HCT116 (cell line): ENCODE measurements around the gene RGMB. TPM values are rescaled to one million over a fixed set of nuclear protein-coding genes. Genes with fewer than 3 reads are reported as not detected.
"Not testable (repeated sequence)": the region's sequence is repeated elsewhere in the genome, so short reads cannot be mapped to it uniquely, and the experiment has no call there.

Source experiments
- ATAC-seq: fragments of 200-7000 bp; cut with Tn5 transposase; 2 replicates; pipeline ENCODE4 v1.9.1; 2020; ENCODE audit warnings: mild to moderate bottlenecking, moderate library complexity
- BruUV-seq: library from RNA; stranded (reverse); fragments of 400-500 nt; replicated peaks from 2 replicates; lab custom pipeline; 2021; lab: Mats Ljungman, UMichigan
- CTCF ChIA-PET: fragments of 300-600 bp; sonication (Branson Sonifier 250); formaldehyde crosslinking; loops from one replicate; lab custom pipeline; 2021; ENCODE audit warnings: antibody characterized with exemption; lab: Charles Lee
- POLR2A ChIA-PET: fragments of 300-600, 350-600 bp; sonication (Branson Sonifier 250); formaldehyde crosslinking; loops from one replicate; lab custom pipeline; 2021; ENCODE audit warnings: antibody characterized with exemption; lab: Charles Lee
- RAD21 ChIA-PET, 2 experiments: fragments of 300-600 bp; sonication (Branson Sonifier 250); formaldehyde crosslinking; loops; one replicate each; lab custom pipeline; 2023; ENCODE audit warnings: low total read pairs in 2 of 2; ENCODE audit not compliant: uncharacterized antibody in 2 of 2, unreplicated experiment in 2 of 2, low non-redundant PET in 1 of 2; lab: Charles Lee
- DNase-seq: peaks from one replicate; pipeline ENCODE4 v3.0.0-alpha.2; 2010; ENCODE audit warnings: low read depth, low spot score
- H2AFZ ChIP-seq: fragments of 200-600 bp; shearing (Covaris generic), sonication (generic); 2 replicates; pipeline ENCODE4 v1.6.1; 2017; ENCODE audit warnings: low read depth, mixed run types, mixed read lengths, antibody characterized with exemption, low read length; ENCODE audit not compliant: poor library complexity, severe bottlenecking
- H3K27ac ChIP-seq: 2 replicates; pipeline ENCODE4 v1.5.1; 2012; ENCODE audit warnings: low read depth, low read length
- H3K27me3 ChIP-seq: fragments of 200-600 bp; sonication (generic); 2 replicates; pipeline ENCODE4 v1.6.1; 2016; ENCODE audit warnings: mixed run types, low read length, mixed read lengths; ENCODE audit not compliant: insufficient read depth
- H3K36me3 ChIP-seq, 2 experiments: fragments of 200-500 bp in 1 of 2; fragments of 200-600 bp in 1 of 2; sonication (Bioruptor generic) in 1 of 2; sonication (generic) in 1 of 2; 2 replicates each; pipeline versions ENCODE4 v1.5.1 to v1.6.1; 2014 to 2016; ENCODE audit warnings: low read length in 2 of 2, inconsistent platforms in 1 of 2, mixed read lengths in 1 of 2, mixed run types in 1 of 2; ENCODE audit not compliant: insufficient read depth in 2 of 2, control insufficient read depth in 1 of 2
- H3K4me1 ChIP-seq, 2 experiments: fragments of 200-600 bp in 1 of 2; sonication (generic) in 1 of 2; 2 replicates each; pipeline versions ENCODE4 v1.5.1 to v1.6.1; 2012 to 2017; ENCODE audit warnings: low read length in 2 of 2, inconsistent platforms in 1 of 2, mild to moderate bottlenecking in 1 of 2, mixed read lengths in 1 of 2, mixed run types in 1 of 2, moderate library complexity in 1 of 2; ENCODE audit not compliant: insufficient read depth in 2 of 2, control insufficient read depth in 1 of 2
- H3K4me2 ChIP-seq: fragments of 200-600 bp; sonication (generic); 2 replicates; pipeline ENCODE4 v1.6.1; 2017; ENCODE audit warnings: mixed run types, low read length, mixed read lengths
- H3K4me3 ChIP-seq, 2 experiments: fragments of 200-600 bp in 1 of 2; sonication (generic) in 1 of 2; replicated peaks in 1 of 2; 2 replicates each; pipeline ENCODE4 v1.5.1; 2011 to 2016; ENCODE audit warnings: low read length in 2 of 2, control low read depth in 1 of 2, low read depth in 1 of 2, mild to moderate bottlenecking in 1 of 2, mixed read lengths in 1 of 2, mixed run types in 1 of 2
- H3K79me2 ChIP-seq: fragments of 200-600 bp; sonication (generic); 2 replicates; pipeline ENCODE4 v1.6.1; 2017; ENCODE audit warnings: mild to moderate bottlenecking, mixed run types, low read length, moderate library complexity, mixed read lengths; ENCODE audit not compliant: insufficient read depth
- H3K9ac ChIP-seq: fragments of 200-600 bp; sonication (generic); 2 replicates; pipeline ENCODE4 v1.6.1; 2016; ENCODE audit warnings: low read length, mixed read lengths
- H3K9me2 ChIP-seq: fragments of 200-600 bp; sonication (generic), shearing (Covaris generic); 2 replicates; pipeline ENCODE4 v1.6.1; 2017; ENCODE audit warnings: mixed run types, mild to moderate bottlenecking, moderate library complexity; ENCODE audit not compliant: insufficient read depth
- H3K9me3 ChIP-seq, 2 experiments: fragments of 200-500 bp in 1 of 2; fragments of 200-600 bp in 1 of 2; sonication (Bioruptor generic) in 1 of 2; sonication (generic) in 1 of 2; 2 replicates each; pipeline ENCODE4 v1.6.1; 2014 to 2017; ENCODE audit warnings: low read length in 2 of 2, mixed read lengths in 2 of 2, inconsistent platforms in 1 of 2, low read depth in 1 of 2, mild to moderate bottlenecking in 1 of 2, mixed run types in 1 of 2, moderate library complexity in 1 of 2; ENCODE audit not compliant: control insufficient read depth in 1 of 2, insufficient read depth in 1 of 2
- H4K20me1 ChIP-seq: fragments of 200-600 bp; sonication (generic), shearing (Covaris generic); 2 replicates; pipeline ENCODE4 v1.6.1; 2017; ENCODE audit warnings: mixed run types, mild to moderate bottlenecking, moderate library complexity; ENCODE audit not compliant: insufficient read depth
- CBX3 ChIP-seq: IDR thresholded peaks from 2 replicates; pipeline ENCODE4 v1.6.1; 2012; ENCODE audit warnings: low read depth
- ELF1 ChIP-seq: IDR thresholded peaks from 2 replicates; pipeline ENCODE4 v1.6.1; 2012; ENCODE audit warnings: low read depth, borderline replicate concordance
- EZH2 ChIP-seq: fragments of 200-600 bp; sonication (generic); IDR thresholded peaks from 2 replicates; pipeline ENCODE4 v1.6.1; 2017; ENCODE audit warnings: antibody characterized with exemption, mixed run types
- RAD21 ChIP-seq: IDR thresholded peaks from 2 replicates; pipeline ENCODE4 v1.6.1; 2012; ENCODE audit warnings: low read depth, mild to moderate bottlenecking
- SP1 ChIP-seq: IDR thresholded peaks from 2 replicates; pipeline ENCODE4 v1.6.1; 2012; ENCODE audit warnings: low read depth
- TCF7L2 ChIP-seq: IDR thresholded peaks from 2 replicates; pipeline ENCODE4 v1.7.0; 2011; ENCODE audit warnings: borderline replicate concordance, inconsistent platforms; ENCODE audit not compliant: insufficient read depth, insufficient read length; ENCODE audit errors: extremely low read depth
- intact Hi-C: fragments of 100-400 bp; cut with micrococcal nuclease; formaldehyde crosslinking; loops from 2 replicates; pipeline ENCODE4 v1.10.0; 2022
- total RNA-seq: library from RNA; stranded (reverse); gene quantifications from one replicate; pipeline ENCODE4 v1.2.1, GENCODE V29; 2021; ENCODE audit not compliant: unreplicated experiment
- TF ChIP-seq, protein P1 (sequence below): IDR thresholded peaks from 2 replicates; pipeline ENCODE4 v1.6.1; 2012; ENCODE audit warnings: low read depth
- TF ChIP-seq, protein P2 (sequence below), 3 experiments: fragments of 200-600 bp in 1 of 3; sonication (generic) in 1 of 3; IDR thresholded peaks in 2 of 3; conservative IDR thresholded peaks in 1 of 3; 2 replicates each; pipeline ENCODE4 v1.5.1; 2012 to 2017; ENCODE audit warnings: low read depth in 2 of 3, low read length in 2 of 3, antibody characterized with exemption in 1 of 3, borderline replicate concordance in 1 of 3, control low read depth in 1 of 3, mild to moderate bottlenecking in 1 of 3, mixed read lengths in 1 of 3, mixed run types in 1 of 3, moderate library complexity in 1 of 3; ENCODE audit not compliant: insufficient read depth in 1 of 3

The RGMB gene
- total RNA-seq, 1 experiment from 2014 or later, result 18.3 TPM

DNA sequence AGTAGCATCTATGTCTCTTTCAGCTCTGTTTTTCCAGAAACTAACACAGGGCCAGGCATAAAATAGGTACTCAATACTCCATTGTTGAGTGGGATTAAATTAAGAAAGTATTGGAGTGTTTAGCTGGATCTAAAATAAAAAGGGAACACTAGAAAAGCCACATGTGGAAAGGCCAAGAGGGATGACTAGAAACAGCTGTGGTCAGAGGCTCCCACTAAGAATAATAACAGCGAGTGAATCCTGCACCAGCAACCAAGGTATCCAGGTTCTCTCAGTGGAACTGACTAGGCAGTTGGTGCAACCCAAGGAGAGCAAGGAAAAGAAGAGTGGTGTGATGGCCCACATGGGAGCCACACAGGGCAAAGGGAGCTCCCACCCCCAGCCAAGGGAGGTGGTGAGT, 31.5 kb upstream of the RGMB start (continued):
- no peak for TF ChIP-seq EZH2
- TF ChIP-seq CBX3, result no peak
- TF ChIP-seq ELF1, result no peak
- TF ChIP-seq, protein P1, sequence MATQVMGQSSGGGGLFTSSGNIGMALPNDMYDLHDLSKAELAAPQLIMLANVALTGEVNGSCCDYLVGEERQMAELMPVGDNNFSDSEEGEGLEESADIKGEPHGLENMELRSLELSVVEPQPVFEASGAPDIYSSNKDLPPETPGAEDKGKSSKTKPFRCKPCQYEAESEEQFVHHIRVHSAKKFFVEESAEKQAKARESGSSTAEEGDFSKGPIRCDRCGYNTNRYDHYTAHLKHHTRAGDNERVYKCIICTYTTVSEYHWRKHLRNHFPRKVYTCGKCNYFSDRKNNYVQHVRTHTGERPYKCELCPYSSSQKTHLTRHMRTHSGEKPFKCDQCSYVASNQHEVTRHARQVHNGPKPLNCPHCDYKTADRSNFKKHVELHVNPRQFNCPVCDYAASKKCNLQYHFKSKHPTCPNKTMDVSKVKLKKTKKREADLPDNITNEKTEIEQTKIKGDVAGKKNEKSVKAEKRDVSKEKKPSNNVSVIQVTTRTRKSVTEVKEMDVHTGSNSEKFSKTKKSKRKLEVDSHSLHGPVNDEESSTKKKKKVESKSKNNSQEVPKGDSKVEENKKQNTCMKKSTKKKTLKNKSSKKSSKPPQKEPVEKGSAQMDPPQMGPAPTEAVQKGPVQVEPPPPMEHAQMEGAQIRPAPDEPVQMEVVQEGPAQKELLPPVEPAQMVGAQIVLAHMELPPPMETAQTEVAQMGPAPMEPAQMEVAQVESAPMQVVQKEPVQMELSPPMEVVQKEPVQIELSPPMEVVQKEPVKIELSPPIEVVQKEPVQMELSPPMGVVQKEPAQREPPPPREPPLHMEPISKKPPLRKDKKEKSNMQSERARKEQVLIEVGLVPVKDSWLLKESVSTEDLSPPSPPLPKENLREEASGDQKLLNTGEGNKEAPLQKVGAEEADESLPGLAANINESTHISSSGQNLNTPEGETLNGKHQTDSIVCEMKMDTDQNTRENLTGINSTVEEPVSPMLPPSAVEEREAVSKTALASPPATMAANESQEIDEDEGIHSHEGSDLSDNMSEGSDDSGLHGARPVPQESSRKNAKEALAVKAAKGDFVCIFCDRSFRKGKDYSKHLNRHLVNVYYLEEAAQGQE, result no peak
- TF ChIP-seq RAD21, result no peak
- TF ChIP-seq, all 23 proteins: peak for 0

DNA sequence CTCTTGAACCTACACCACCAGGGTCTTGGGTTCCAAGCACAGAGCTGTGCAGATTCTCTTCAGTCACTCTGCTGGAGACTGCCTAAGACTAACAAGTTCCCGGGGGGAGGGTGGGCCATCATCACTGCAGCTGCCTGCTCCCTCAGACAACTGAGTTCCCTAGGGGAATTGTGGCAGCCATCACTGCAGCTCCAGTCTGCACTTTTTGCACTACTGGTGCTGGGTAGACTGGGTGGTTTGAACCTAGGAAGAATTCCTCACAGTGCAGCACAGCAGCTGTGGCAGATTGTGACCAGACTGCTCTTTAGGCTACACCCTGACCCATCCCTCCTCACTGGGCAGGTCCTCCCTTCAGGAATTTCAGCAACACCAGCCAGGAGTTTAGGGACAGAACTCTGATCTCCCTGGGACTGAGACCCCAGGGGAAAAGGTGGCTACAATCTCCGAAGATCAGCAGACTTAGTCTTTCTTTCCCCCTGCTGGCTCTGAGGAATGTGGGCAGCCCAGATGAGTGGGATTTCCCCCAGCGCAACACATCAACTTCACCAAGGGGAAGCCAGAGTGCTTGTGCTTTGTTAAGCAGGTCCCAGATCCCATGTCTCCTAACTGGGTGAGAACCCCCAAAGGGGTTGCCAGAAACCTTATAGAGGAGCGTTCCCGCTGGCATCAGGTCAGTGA, 30.9 kb upstream of the RGMB start:
- ATAC-seq, result no peak
- CTCF ChIA-PET, result no interaction called here
- no peak overlapping the region for H3K4me3 ChIP-seq

DNA sequence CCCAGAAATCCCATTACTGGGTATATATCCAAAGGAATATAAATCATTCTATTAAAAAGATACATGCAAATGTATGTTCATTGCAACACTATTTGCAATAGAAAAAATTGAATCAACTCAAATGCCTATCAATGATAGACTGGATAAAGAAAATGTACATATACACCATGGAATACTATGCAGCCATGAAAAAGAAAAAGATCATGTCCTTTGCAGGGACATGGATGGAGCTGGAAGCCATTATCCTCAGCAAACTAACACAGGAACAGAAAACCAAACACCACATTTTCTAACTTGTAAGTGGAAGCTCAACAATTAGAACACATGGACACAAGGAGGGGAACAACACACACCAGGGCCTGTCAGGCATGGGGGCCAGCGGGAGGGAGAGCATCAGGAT, 25.2 kb upstream of the RGMB start:
- H3K36me3 ChIP-seq, DNase-seq, ATAC-seq, BruUV-seq, intact Hi-C loops, H3K4me2 ChIP-seq, H3K9ac ChIP-seq, H4K20me1 ChIP-seq, H3K4me3 ChIP-seq, H3K27me3 ChIP-seq, H3K27ac ChIP-seq, H3K4me1 ChIP-seq, POLR2A ChIA-PET, H3K9me2 ChIP-seq, H2AFZ ChIP-seq, CTCF ChIA-PET, H3K9me3 ChIP-seq, H3K79me2 ChIP-seq, RAD21 ChIA-PET: not testable (repeated sequence)

More for the DNA sequence above, 30.9 kb upstream of the RGMB start:
- H3K9me3 ChIP-seq, result no peaks in the 10 kb centered on the region
- POLR2A ChIA-PET, result no interaction called here
- H3K4me2 ChIP-seq, result no peak overlapping the region
- no peak for DNase-seq
- no peaks in the 10 kb centered on the region for H3K4me1 ChIP-seq
- no peaks in the 10 kb centered on the region for H3K36me3 ChIP-seq
- no peaks in the 10 kb centered on the region for H4K20me1 ChIP-seq
- no TSS peak for BruUV-seq
- intact Hi-C loops, result no loop called here
- no peak overlapping the region for H3K9ac ChIP-seq
- TF ChIP-seq, protein P2, sequence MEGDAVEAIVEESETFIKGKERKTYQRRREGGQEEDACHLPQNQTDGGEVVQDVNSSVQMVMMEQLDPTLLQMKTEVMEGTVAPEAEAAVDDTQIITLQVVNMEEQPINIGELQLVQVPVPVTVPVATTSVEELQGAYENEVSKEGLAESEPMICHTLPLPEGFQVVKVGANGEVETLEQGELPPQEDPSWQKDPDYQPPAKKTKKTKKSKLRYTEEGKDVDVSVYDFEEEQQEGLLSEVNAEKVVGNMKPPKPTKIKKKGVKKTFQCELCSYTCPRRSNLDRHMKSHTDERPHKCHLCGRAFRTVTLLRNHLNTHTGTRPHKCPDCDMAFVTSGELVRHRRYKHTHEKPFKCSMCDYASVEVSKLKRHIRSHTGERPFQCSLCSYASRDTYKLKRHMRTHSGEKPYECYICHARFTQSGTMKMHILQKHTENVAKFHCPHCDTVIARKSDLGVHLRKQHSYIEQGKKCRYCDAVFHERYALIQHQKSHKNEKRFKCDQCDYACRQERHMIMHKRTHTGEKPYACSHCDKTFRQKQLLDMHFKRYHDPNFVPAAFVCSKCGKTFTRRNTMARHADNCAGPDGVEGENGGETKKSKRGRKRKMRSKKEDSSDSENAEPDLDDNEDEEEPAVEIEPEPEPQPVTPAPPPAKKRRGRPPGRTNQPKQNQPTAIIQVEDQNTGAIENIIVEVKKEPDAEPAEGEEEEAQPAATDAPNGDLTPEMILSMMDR (IDR thresholded peaks at IDR 0.05 in 2 of 3, conservative IDR thresholded peaks at IDR 0.05 in 1 of 3; ENCODE audit: borderline replicate concordance in 1 of 3, insufficient read depth in 1 of 3, low read depth in 2 of 3, low read length in 2 of 3), result no peak
- TF ChIP-seq TCF7L2, result no peak
- no peak for TF ChIP-seq SP1
- TF ChIP-seq, all 23 proteins: peak for 0
- Histone ChIP-seq H3K27me3 (no peaks in the 10 kb centered on the region), H2AFZ (no peak overlapping the region), H3K9me2 (no peaks in the 10 kb centered on the region), H3K79me2 (no peaks in the 10 kb centered on the region), H3K27ac (no peak overlapping the region)
- RAD21 ChIA-PET, result no interaction called here
